Mesodermal cell (in vitro differentiated cells): ENCODE results near the gene OSTF1.

Experiments used
- H3K27ac ChIP-seq: 2 replicates; pipeline ENCODE4 v1.7.0; 2013; ENCODE audit warnings: mild to moderate bottlenecking, low read depth, low read length, moderate library complexity; ENCODE audit not compliant: severe bottlenecking
- H3K36me3 ChIP-seq: 2 replicates; pipeline ENCODE4 v1.7.1; 2013; ENCODE audit warnings: mild to moderate bottlenecking, low read length, moderate library complexity; ENCODE audit not compliant: control insufficient read depth, insufficient read depth
- H3K4me1 ChIP-seq: one replicate; pipeline ENCODE4 v1.7.1; 2013; ENCODE audit warnings: mild to moderate bottlenecking, low read length; ENCODE audit not compliant: insufficient read depth, control insufficient read depth, poor library complexity, severe bottlenecking
- H3K4me3 ChIP-seq: 2 replicates; pipeline ENCODE4 v1.7.0; 2013; ENCODE audit warnings: low read length, control low read depth, mild to moderate bottlenecking; ENCODE audit not compliant: insufficient read depth, poor library complexity, severe bottlenecking; ENCODE audit errors: extremely low read depth
- H3K9me3 ChIP-seq: 2 replicates; pipeline ENCODE4 v1.7.1; 2013; ENCODE audit warnings: mild to moderate bottlenecking, low read length, moderate library complexity; ENCODE audit not compliant: control insufficient read depth
- WGBS, 2 experiments: methylation state at CpG; one replicate each; pipeline ENCODE4 v1.1.5; 2013; ENCODE audit warnings: missing lambda C conversion rate in 2 of 2; ENCODE audit not compliant: insufficient coverage in 2 of 2; 5-methylcytosine and 5-hydroxymethylcytosine counted together

OSTF1 gene

GRCh38 chr9:75063556-75064305 is 24.6 kb upstream of the OSTF1 start:
- Histone ChIP-seq H3K4me3 (no peak overlapping the region), H3K36me3 (no peaks in the 10 kb centered on the region), H3K27ac (no peak overlapping the region), H3K9me3 (no peaks in the 10 kb centered on the region), H3K4me1 (no peaks in the 10 kb centered on the region)
- 80 to 100% methylated on average over 1 of the region's 1 CpG for WGBS, 2 experiments

- H3K9me3 ChIP-seq, result no peaks in the 10 kb centered on the region
- WGBS, 2 experiments, result 78 to 83% methylated on average over 1 to 2 of the region's 2 CpGs
- no peaks in the 10 kb centered on the region for H3K4me1 ChIP-seq
- H3K36me3 ChIP-seq, result no peaks in the 10 kb centered on the region
- H3K27ac ChIP-seq, result no peak overlapping the region
- no peak overlapping the region for H3K4me3 ChIP-seq
These were observed 23.8 kb upstream of the OSTF1 start for GRCh38 chr9:75064307-75065025.

GRCh38 chr9:75065510-75065909 is 22.8 kb upstream of the OSTF1 start:
- no CpG with 5 or more reads among the region's 2 CpGs for WGBS, 2 experiments
- H3K36me3 ChIP-seq, result no peaks in the 10 kb centered on the region
- no peaks in the 10 kb centered on the region for H3K4me1 ChIP-seq
- H3K4me3 ChIP-seq, result no peak overlapping the region
- no peak overlapping the region for H3K27ac ChIP-seq
- H3K9me3 ChIP-seq, result no peaks in the 10 kb centered on the region

- 80 to 82% methylated on average over 4 of the region's 4 CpGs for WGBS, 2 experiments
- H3K36me3 ChIP-seq, result no peaks in the 10 kb centered on the region
- H3K4me3 ChIP-seq, result no peak overlapping the region
- H3K9me3 ChIP-seq, result no peaks in the 10 kb centered on the region
- no peak overlapping the region for H3K27ac ChIP-seq
- H3K4me1 ChIP-seq, result no peaks in the 10 kb centered on the region
These were observed 20.4 kb upstream of the OSTF1 start for GRCh38 chr9:75067894-75068293.

- Histone ChIP-seq H3K27ac (no peak overlapping the region), H3K9me3 (no peaks in the 10 kb centered on the region), H3K4me3 (no peak overlapping the region), H3K4me1 (no peaks in the 10 kb centered on the region), H3K36me3 (no peaks in the 10 kb centered on the region)
- 33% methylated on average over 1 of the region's 2 CpGs; no CpG with 5 or more reads in 1 of the 2 experiments for WGBS, 2 experiments
These were observed 19.1 kb upstream of the OSTF1 start for GRCh38 chr9:75069171-75069570.

- no peaks in the 10 kb centered on the region for H3K9me3 ChIP-seq
- H3K27ac ChIP-seq, result no peak overlapping the region
- no peaks in the 10 kb centered on the region for H3K36me3 ChIP-seq
- 83 to 85% methylated on average over 3 of the region's 5 CpGs for WGBS, 2 experiments
- H3K4me3 ChIP-seq, result no peak overlapping the region
- H3K4me1 ChIP-seq, result no peaks in the 10 kb centered on the region
These were observed 16.7 kb upstream of the OSTF1 start for GRCh38 chr9:75071530-75072122.

- Histone ChIP-seq H3K36me3 (no peaks in the 10 kb centered on the region), H3K4me3 (no peak overlapping the region), H3K4me1 (no peaks in the 10 kb centered on the region), H3K9me3 (no peaks in the 10 kb centered on the region), H3K27ac (no peak overlapping the region)
- 93% methylated on average over 4 of the region's 4 CpGs; no CpG with 5 or more reads in 1 of the 2 experiments for WGBS, 2 experiments
These were observed 15.4 kb upstream of the OSTF1 start for GRCh38 chr9:75072895-75073294.

- peaks cover 16% of the 10 kb centered on the region for H3K4me1 ChIP-seq
- H3K9me3 ChIP-seq, result no peaks in the 10 kb centered on the region
- H3K27ac ChIP-seq, result no peak overlapping the region
- peaks cover 2% of the 10 kb centered on the region for H3K36me3 ChIP-seq
- WGBS, 2 experiments, result no CpG with 5 or more reads among the region's 2 CpGs
- no peak overlapping the region for H3K4me3 ChIP-seq
These were observed 6.7 kb upstream of the OSTF1 start for GRCh38 chr9:75081632-75082031.

- Histone ChIP-seq H3K4me3 (no peak overlapping the region), H3K9me3 (no peaks in the 10 kb centered on the region), H3K4me1 (peaks cover 16% of the 10 kb centered on the region), H3K27ac (no peak overlapping the region), H3K36me3 (no peaks in the 10 kb centered on the region)
- WGBS, 2 experiments, result 32 to 42% methylated on average over 10 to 11 of the region's 12 CpGs
These were observed 4.9 kb upstream of the OSTF1 start for GRCh38 chr9:75083188-75083970.

GRCh38 chr9:75084081-75084672 is 4.1 kb upstream of the OSTF1 start:
- peaks cover 16% of the 10 kb centered on the region for H3K4me1 ChIP-seq
- H3K27ac ChIP-seq, result no peak overlapping the region
- 33 to 71% methylated on average over 1 to 3 of the region's 5 CpGs for WGBS, 2 experiments
- no peak overlapping the region for H3K4me3 ChIP-seq
- H3K36me3 ChIP-seq, result no peaks in the 10 kb centered on the region
- H3K9me3 ChIP-seq, result no peaks in the 10 kb centered on the region
